GM19455 (cell line): ENCODE results near the gene GNPTAB.
A peak's percentile ranks its signal among the peaks of the same experiment; 100 is the strongest.

Experiments used
- ATAC-seq: cut with Tn5 transposase; IDR thresholded peaks from one replicate; pipeline ENCODE4 v1.9.1; 2021; ENCODE audit not compliant: unreplicated experiment

GNPTAB gene

GRCh38 chr12:101697930-101698799 is 132.6 kb downstream of the GNPTAB start:
- ATAC-seq, result peak; percentile 41

DNA sequence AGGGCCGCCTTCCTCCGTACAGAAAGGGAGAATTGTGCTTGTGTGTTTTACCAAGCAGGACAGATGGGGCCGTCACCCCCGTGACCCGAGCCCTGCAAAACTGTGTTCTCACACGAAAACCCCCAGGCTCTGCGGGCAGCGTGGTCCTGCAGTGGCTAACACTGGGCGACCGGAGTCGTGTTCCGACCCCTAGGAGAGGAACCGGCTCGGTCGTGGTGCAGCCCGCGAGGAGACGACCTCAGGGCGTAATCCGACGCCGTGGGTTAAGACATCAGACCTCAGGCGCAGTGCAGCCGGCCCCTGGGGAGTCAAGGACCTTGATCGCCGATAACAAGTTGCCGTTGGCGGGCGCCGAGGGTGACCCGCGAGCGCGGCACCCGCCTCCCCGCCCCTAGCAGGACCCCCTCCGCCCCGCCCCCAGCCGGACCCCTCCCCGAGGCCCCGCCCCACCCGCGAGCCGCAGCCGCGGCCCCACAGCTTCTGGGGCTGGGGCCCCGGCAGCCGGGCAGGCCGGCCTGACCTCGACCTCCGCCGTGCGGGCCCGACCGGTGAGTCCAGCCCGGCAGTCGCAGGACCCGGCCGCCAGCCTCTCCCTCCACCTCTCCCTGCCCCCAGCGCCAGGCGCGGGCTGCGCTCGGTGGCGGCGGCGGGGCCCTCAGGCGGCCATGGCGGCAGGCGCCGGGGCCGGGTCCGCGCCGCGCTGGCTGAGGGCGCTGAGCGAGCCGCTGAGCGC is 133.4 kb downstream of the GNPTAB start, which contains the start of gene CHPT1:
CHPT1 (plus strand) TSS at position 444 of the 733 bp plus-strand sequence; CDS start at position 666, 222 bp downstream.
- ATAC-seq, result peak; percentile 71

- ATAC-seq, result peak; percentile 4
These were observed 134.2 kb downstream of the GNPTAB start for GRCh38 chr12:101696251-101697196.

- no peak for ATAC-seq
These were observed 135.1 kb downstream of the GNPTAB start for GRCh38 chr12:101695706-101696105.
